DND-41 (cell line): Measurements from ENCODE around the gene TBC1D4.

Experiments
- ATAC-seq: fragments of 200-7000 bp; cut with Tn5 transposase; 3 replicates; pipeline ENCODE4 v1.9.1; 2021; ENCODE audit warnings: low read depth; ENCODE audit not compliant: insufficient read depth
- DNase-seq: peaks from one replicate; pipeline ENCODE4 v3.0.0-alpha.2; 2020
- H2AFZ ChIP-seq: 2 replicates; pipeline ENCODE4 v1.6.0; 2012; ENCODE audit warnings: low read depth, low read length
- H3K27ac ChIP-seq: 2 replicates; pipeline ENCODE4 v1.5.1; 2012; ENCODE audit warnings: low read length, inconsistent platforms
- H3K27me3 ChIP-seq: fragments of 200-600 bp; sonication (generic); 2 replicates; pipeline ENCODE4 v1.6.0; 2012; ENCODE audit warnings: low read length, mild to moderate bottlenecking, inconsistent platforms; ENCODE audit not compliant: insufficient read depth, poor library complexity
- H3K36me3 ChIP-seq: 2 replicates; pipeline ENCODE4 v1.5.1; 2012; ENCODE audit warnings: low read length, inconsistent platforms; ENCODE audit not compliant: insufficient read depth
- H3K4me1 ChIP-seq: 2 replicates; pipeline ENCODE4 v1.5.1; 2012; ENCODE audit warnings: mild to moderate bottlenecking, low read length; ENCODE audit not compliant: insufficient read depth
- H3K4me2 ChIP-seq: 2 replicates; pipeline ENCODE4 v1.6.0; 2012; ENCODE audit warnings: mild to moderate bottlenecking, moderate library complexity, low read length, inconsistent platforms; ENCODE audit not compliant: insufficient read depth
- H3K4me3 ChIP-seq, 2 experiments: fragments of 200-600 bp in 1 of 2; shearing (Covaris generic) in 1 of 2; 2 replicates each; pipeline ENCODE4 v1.5.1; 2012 to 2016; ENCODE audit warnings: inconsistent platforms in 2 of 2, low read length in 2 of 2, mild to moderate bottlenecking in 2 of 2, low read depth in 1 of 2, moderate library complexity in 1 of 2
- H3K79me2 ChIP-seq: 2 replicates; pipeline ENCODE4 v1.6.0; 2012; ENCODE audit warnings: low read length, inconsistent platforms; ENCODE audit not compliant: insufficient read depth
- H3K9ac ChIP-seq: 2 replicates; pipeline ENCODE4 v1.6.0; 2012; ENCODE audit warnings: low read depth, mild to moderate bottlenecking, inconsistent platforms, low read length, moderate library complexity
- H3K9me3 ChIP-seq: 2 replicates; pipeline ENCODE4 v1.5.1; 2012; ENCODE audit warnings: low read length, moderate library complexity, mild to moderate bottlenecking, inconsistent platforms; ENCODE audit not compliant: insufficient read depth, severe bottlenecking
- H4K20me1 ChIP-seq: 2 replicates; pipeline ENCODE4 v1.6.0; 2012; ENCODE audit warnings: low read length; ENCODE audit not compliant: insufficient read depth
- CTCF ChIP-seq: IDR thresholded peaks from 2 replicates; pipeline ENCODE4 v1.5.1; 2012; ENCODE audit warnings: borderline replicate concordance, low read length, moderate library complexity, mild to moderate bottlenecking; ENCODE audit not compliant: poor library complexity, severe bottlenecking; ENCODE audit errors: extremely low read depth
- EZH2 ChIP-seq: IDR thresholded peaks from 3 replicates; pipeline ENCODE4 v1.6.1; 2012; ENCODE audit warnings: borderline replicate concordance, low read depth, mild to moderate bottlenecking, moderate library complexity, low read length, inconsistent platforms; ENCODE audit not compliant: severe bottlenecking

TBC1D4 gene

DNA sequence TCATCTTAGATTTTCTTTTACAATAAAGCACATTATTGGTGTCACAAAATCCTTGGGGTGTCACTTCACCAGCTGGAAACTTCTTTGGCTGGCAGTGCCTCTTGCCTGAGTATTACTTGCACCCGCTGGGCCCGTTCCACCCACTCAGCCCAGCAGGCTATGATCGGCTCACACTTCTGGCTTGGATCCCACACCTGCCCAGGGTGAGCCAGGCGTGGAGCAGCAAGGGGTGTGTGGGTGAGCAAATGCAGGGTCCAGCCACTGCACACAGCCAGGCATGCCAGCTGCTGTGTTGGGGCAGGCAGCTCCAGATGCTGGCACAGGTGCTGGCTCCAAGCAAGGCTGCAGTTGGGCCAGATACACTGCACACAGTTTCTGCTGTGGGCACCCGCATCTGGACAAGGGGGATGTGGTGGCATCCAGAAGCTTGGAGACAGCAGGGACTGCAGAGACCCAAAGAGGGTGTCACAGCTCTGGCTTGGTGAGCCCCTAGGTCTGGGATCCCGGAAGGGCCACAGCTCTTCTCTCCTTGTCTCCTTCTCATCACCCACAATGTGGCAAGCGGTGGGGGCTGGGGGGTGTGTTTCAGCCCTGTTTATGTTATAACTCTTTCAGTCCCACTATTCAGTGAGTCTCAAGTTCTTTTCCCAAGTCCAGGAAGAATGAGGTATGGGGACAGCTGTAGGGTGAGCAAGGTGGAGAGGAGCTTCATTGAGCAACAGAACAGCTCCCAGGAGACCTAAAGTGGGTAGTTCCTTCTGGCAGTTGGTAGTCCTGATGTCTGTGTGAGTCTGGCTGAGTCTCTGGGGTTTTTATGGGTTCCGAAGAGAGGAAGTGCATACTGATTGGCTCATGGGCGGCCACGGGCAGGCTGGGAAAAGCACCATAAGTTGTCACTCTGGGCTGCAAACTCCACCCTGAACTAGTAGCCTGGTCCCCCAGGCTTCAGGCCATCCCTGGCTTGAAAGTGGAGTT is 25.3 kb upstream of the TBC1D4 start:
- ATAC-seq (no peak), DNase-seq (no peak)
- no peaks in the 10 kb centered on the region for H3K36me3 ChIP-seq
- H4K20me1 ChIP-seq: no peaks in the 10 kb centered on the region
- H3K9ac ChIP-seq: no peak overlapping the region
- no peaks in the 10 kb centered on the region for H3K4me1 ChIP-seq
- H3K27ac ChIP-seq: no peak overlapping the region
- no peak overlapping the region for H3K4me3 ChIP-seq
- no peak for TF ChIP-seq CTCF
- TF ChIP-seq EZH2: no peak
- no peaks in the 10 kb centered on the region for H3K79me2 ChIP-seq
- no peak overlapping the region for H2AFZ ChIP-seq
- no peak overlapping the region for H3K4me2 ChIP-seq
- no peaks in the 10 kb centered on the region for H3K27me3 ChIP-seq
- H3K9me3 ChIP-seq: no peaks in the 10 kb centered on the region

GRCh38 chr13:75506018-75506417 is 24.0 kb upstream of the TBC1D4 start:
- Histone ChIP-seq H2AFZ (no peak overlapping the region), H3K36me3 (no peaks in the 10 kb centered on the region), H3K79me2 (no peaks in the 10 kb centered on the region), H3K27me3 (no peaks in the 10 kb centered on the region), H3K4me2 (no peak overlapping the region), H3K9ac (no peak overlapping the region), H3K27ac (no peak overlapping the region), H3K9me3 (no peaks in the 10 kb centered on the region), H3K4me1 (no peaks in the 10 kb centered on the region), H3K4me3 (no peak overlapping the region), H4K20me1 (no peaks in the 10 kb centered on the region)
- no peak for DNase-seq
- ATAC-seq: no peak
- TF ChIP-seq EZH2 (no peak), CTCF (no peak)

- ATAC-seq (no peak), DNase-seq (no peak)
- Histone ChIP-seq H3K4me3 (no peak overlapping the region), H3K4me1 (no peaks in the 10 kb centered on the region), H3K27me3 (no peaks in the 10 kb centered on the region), H3K79me2 (no peaks in the 10 kb centered on the region), H3K4me2 (no peak overlapping the region), H3K9ac (no peak overlapping the region), H4K20me1 (no peaks in the 10 kb centered on the region), H3K27ac (no peak overlapping the region), H3K36me3 (no peaks in the 10 kb centered on the region), H3K9me3 (no peaks in the 10 kb centered on the region), H2AFZ (no peak overlapping the region)
- no peak for TF ChIP-seq CTCF
- TF ChIP-seq EZH2: no peak
These were observed 23.4 kb upstream of the TBC1D4 start for GRCh38 chr13:75505327-75505726.
